Gastrocnemius medialis (tissue), 4 donors: ENCODE results near the gene NUTM2B.
"Not testable (repeated sequence)": the region's sequence is repeated elsewhere in the genome, so short reads cannot be mapped to it uniquely, and the experiment has no call there.

ENCODE experiments used
- POLR2A ChIP-seq, 2 donors: fragments of 450-650 bp; IDR thresholded peaks; one replicate each; pipeline ENCODE4 v1.6.1; 2017; ENCODE audit warnings: antibody characterized with exemption in 2 of 2, mild to moderate bottlenecking in 2 of 2, moderate library complexity in 2 of 2
- TF ChIP-seq, protein P1 (sequence below), 5 experiments: fragments of 450-650 bp in 3 of 5; fragments of 200-600 bp in 2 of 5; sonication (generic) in 2 of 5; IDR thresholded peaks in 4 of 5; conservative IDR thresholded peaks in 1 of 5; 1 replicate in 4 of 5; 2 replicates in 1 of 5; pipeline ENCODE4 v1.5.1; 2016 to 2019; ENCODE audit warnings: antibody characterized with exemption in 5 of 5, mild to moderate bottlenecking in 3 of 5, moderate library complexity in 3 of 5

DNA sequence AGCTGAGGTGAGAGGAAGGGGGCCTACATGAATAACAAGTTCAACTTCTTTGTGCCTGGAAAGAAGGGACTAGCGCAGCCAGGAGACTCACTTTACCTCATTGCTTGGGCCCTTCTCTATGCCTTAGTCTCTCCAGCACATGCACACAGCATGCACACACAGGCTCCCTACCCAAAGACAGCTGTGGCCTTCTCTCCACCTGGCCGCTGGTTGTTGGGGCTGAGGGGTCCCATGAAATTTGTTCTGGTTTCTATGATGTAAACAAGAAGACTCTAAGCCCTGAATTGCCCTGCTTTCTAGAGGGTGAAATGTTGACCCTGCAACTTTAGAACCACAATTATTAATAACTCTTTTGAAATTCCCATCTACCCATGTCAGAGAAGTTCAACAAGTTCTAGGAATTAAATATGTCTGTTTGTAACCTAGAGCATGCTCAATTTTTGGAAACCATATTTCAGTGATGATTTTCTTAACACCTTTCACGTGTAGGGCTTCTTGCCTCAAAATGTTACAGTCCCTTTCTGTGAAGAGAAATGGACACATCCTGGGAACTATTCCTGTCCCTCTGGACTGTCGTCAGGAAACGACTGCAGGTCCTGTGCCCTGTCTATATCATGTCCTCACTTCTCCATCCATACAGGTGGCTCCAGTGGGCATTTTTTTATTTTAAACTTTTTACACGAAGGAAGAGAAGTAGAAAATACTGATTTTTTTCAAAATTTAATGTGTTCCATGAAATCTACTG is 15.4 kb upstream of the NUTM2B start:
- TF ChIP-seq, protein P1, sequence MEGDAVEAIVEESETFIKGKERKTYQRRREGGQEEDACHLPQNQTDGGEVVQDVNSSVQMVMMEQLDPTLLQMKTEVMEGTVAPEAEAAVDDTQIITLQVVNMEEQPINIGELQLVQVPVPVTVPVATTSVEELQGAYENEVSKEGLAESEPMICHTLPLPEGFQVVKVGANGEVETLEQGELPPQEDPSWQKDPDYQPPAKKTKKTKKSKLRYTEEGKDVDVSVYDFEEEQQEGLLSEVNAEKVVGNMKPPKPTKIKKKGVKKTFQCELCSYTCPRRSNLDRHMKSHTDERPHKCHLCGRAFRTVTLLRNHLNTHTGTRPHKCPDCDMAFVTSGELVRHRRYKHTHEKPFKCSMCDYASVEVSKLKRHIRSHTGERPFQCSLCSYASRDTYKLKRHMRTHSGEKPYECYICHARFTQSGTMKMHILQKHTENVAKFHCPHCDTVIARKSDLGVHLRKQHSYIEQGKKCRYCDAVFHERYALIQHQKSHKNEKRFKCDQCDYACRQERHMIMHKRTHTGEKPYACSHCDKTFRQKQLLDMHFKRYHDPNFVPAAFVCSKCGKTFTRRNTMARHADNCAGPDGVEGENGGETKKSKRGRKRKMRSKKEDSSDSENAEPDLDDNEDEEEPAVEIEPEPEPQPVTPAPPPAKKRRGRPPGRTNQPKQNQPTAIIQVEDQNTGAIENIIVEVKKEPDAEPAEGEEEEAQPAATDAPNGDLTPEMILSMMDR (IDR thresholded peaks at IDR 0.05 in 4 of 5, conservative IDR thresholded peaks at IDR 0.05 in 1 of 5) = not testable (repeated sequence)
- TF ChIP-seq POLR2A (IDR thresholded peaks at IDR 0.05) = not testable (repeated sequence)
